ENCODE results near the gene BHLHE40. TPM values are rescaled to one million over a fixed set of nuclear protein-coding genes. Genes with fewer than 3 reads are reported as not detected.

Gene BHLHE40
- total RNA-seq, 1 donor from 2014 or later = 375 TPM

DNA sequence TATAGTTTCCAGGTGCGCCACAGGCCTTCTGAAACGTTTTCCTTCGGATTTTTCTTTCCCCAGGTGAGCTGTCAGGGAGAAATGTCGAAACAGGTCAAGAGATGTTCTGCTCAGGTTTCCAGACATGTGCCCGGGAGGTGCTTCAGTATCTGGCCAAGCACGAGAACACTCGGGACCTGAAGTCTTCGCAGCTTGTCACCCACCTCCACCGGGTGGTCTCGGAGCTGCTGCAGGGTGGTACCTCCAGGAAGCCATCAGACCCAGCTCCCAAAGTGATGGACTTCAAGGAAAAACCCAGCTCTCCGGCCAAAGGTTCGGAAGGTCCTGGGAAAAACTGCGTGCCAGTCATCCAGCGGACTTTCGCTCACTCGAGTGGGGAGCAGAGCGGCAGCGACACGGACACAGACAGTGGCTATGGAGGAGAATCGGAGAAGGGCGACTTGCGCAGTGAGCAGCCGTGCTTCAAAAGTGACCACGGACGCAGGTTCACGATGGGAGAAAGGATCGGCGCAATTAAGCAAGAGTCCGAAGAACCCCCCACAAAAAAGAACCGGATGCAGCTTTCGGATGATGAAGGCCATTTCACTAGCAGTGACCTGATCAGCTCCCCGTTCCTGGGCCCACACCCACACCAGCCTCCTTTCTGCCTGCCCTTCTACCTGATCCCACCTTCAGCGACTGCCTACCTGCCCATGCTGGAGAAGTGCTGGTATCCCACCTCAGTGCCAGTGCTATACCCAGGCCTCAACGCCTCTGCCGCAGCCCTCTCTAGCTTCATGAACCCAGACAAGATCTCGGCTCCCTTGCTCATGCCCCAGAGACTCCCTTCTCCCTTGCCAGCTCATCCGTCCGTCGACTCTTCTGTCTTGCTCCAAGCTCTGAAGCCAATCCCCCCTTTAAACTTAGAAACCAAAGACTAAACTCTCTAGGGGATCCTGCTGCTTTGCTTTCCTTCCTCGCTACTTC, 3.8 kb downstream of the BHLHE40 start:
- H3K27me3 Mint-ChIP-seq = no peaks in the 10 kb centered on the region
- peaks cover 66% of the 10 kb centered on the region for H3K36me3 Mint-ChIP-seq (ENCODE audit: low read depth)
- peak overlapping the region; percentile 92 for H3K27ac Mint-ChIP-seq
- H3K4me1 Mint-ChIP-seq = peaks cover 39% of the 10 kb centered on the region
- DNase-seq = peak; percentile 66
- H3K9me3 Mint-ChIP-seq = no peaks in the 10 kb centered on the region
- intact Hi-C loops (cut with micrococcal nuclease) = no loop called here
- peak overlapping the region; percentile 96 for H3K4me3 Mint-ChIP-seq

DNA sequence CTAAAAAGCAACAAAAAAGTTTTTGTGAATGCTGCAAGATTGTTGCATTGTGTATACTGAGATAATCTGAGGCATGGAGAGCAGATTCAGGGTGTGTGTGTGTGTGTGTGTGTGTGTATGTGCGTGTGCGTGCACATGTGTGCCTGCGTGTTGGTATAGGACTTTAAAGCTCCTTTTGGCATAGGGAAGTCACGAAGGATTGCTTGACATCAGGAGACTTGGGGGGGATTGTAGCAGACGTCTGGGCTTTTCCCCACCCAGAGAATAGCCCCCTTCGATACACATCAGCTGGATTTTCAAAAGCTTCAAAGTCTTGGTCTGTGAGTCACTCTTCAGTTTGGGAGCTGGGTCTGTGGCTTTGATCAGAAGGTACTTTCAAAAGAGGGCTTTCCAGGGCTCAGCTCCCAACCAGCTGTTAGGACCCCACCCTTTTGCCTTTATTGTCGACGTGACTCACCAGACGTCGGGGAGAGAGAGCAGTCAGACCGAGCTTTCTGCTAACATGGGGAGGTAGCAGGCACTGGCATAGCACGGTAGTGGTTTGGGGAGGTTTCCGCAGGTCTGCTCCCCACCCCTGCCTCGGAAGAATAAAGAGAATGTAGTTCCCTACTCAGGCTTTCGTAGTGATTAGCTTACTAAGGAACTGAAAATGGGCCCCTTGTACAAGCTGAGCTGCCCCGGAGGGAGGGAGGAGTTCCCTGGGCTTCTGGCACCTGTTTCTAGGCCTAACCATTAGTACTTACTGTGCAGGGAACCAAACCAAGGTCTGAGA, 4.7 kb downstream of the BHLHE40 start:
- Mint-ChIP-seq H3K4me3 (peak overlapping the region; percentile 96), H3K27me3 (no peaks in the 10 kb centered on the region), H3K9me3 (no peaks in the 10 kb centered on the region), H3K4me1 (peaks cover 42% of the 10 kb centered on the region), H3K27ac (peak overlapping the region; percentile 92), H3K36me3 (ENCODE audit: low read depth) (peaks cover 66% of the 10 kb centered on the region)
- intact Hi-C loops (cut with micrococcal nuclease) = loop anchor here (1.0 kb wide), 1 partner anchor 491 kb away; the partner anchor contains the start of gene ITPR1
- DNase-seq = peak; percentile 91

DNA sequence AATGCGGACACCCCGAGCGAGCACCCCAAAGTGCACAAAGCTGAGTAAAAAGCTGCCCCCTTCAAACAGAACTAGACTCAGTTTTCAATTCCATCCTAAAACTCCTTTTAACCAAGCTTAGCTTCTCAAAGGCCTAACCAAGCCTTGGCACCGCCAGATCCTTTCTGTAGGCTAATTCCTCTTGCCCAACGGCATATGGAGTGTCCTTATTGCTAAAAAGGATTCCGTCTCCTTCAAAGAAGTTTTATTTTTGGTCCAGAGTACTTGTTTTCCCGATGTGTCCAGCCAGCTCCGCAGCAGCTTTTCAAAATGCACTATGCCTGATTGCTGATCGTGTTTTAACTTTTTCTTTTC, 5.3 kb downstream of the BHLHE40 start:
- Mint-ChIP-seq H3K4me1 (peaks cover 47% of the 10 kb centered on the region), H3K27ac (peak overlapping the region; percentile 92), H3K9me3 (no peaks in the 10 kb centered on the region), H3K27me3 (no peaks in the 10 kb centered on the region), H3K4me3 (peak overlapping the region; percentile 96), H3K36me3 (ENCODE audit: low read depth) (peaks cover 63% of the 10 kb centered on the region)
- DNase-seq = no peak
- intact Hi-C loops (cut with micrococcal nuclease) = loop anchor here (1.0 kb wide), 1 partner anchor 491 kb away; the partner anchor contains the start of gene ITPR1

DNA sequence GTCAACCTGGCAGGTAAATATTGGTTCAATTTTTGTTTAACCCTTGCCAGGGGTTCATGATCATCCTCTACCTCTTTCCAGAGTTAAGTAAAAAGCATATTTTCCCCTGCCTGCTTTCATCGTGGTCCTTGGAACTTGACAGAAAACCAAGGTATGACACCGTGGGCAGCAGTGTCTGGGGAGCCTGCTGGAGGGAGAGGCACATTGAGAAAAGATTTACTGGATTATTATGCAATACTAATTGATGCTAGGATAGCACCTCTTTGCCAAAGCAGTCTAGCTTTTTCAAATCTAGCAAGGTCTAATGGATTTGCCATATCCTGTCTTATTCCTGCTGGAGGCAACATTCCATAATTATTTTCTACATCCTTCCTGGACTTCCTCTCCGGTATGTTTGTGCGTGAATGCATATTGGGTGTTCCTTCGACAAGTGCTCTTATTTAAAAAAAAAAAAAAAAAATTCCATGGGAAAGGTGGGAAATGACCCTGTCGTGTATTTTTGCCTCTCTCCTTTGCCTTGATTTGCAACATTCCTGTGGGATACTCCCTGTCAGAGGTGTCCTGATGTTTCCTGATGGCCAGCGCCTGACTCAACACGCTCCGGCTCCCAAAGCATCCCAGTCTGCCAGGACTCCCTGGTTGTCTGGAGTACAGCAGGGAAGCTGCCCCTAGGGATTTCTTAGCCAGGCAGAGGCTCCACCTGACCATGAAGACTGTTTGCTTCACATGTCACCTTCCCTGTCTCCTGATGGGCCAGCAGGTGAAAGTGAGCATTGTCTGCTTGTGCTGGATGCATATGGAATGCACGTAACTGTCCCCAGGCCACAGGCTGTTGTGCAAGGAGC, 6.3 kb downstream of the BHLHE40 start:
- Mint-ChIP-seq H3K27me3 (no peaks in the 10 kb centered on the region), H3K36me3 (ENCODE audit: low read depth) (peaks cover 54% of the 10 kb centered on the region), H3K4me3 (peak overlapping the region; percentile 84), H3K4me1 (peaks cover 53% of the 10 kb centered on the region), H3K27ac (peak overlapping the region; percentile 94), H3K9me3 (no peaks in the 10 kb centered on the region)
- intact Hi-C loops (cut with micrococcal nuclease) = loop anchor here (1.0 to 2.0 kb wide), 5 partner anchors 8 to 71 kb away; no protein-coding TSS in a partner anchor
- peak; percentile 72 for DNase-seq

DNA sequence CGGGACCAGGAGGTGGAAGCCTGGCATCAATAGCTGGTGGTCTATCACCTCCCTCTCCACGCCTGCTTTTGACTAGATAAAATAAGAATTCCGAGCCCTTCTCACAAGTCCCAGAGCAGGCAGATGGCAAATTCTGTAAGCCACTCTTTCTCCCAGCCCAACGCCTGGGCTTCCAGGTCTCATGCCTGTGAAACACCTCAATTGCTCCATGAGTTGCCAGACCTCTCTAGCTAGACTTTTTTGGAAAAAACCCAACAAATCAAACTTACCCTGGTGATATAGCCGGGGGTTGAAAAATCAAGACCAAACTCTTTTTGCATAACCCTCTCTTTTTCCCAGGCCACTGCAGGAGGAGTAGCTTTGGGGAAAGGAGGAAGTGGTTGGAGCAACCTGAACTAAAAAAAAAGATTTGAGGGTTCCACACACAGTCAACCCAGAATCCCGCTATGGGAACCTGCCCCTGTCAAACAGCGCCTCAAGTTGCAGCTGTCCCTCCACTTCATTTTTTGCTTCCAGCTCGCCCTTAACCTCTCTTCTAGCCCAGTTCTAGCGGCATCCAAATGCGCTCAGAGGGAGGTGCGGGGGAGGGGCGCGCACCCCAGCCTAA, 7.0 kb downstream of the BHLHE40 start:
- peak overlapping the region; percentile 94 for H3K27ac Mint-ChIP-seq
- no peak for DNase-seq
- intact Hi-C loops (cut with micrococcal nuclease) = loop anchor here (1.0 to 2.0 kb wide), 5 partner anchors 9 to 71 kb away; no protein-coding TSS in a partner anchor
- H3K4me3 Mint-ChIP-seq = peak overlapping the region; percentile 84
- H3K9me3 Mint-ChIP-seq = no peaks in the 10 kb centered on the region
- H3K4me1 Mint-ChIP-seq = peaks cover 54% of the 10 kb centered on the region
- H3K36me3 Mint-ChIP-seq (ENCODE audit: low read depth) = peaks cover 48% of the 10 kb centered on the region
- H3K27me3 Mint-ChIP-seq = no peaks in the 10 kb centered on the region

DNA sequence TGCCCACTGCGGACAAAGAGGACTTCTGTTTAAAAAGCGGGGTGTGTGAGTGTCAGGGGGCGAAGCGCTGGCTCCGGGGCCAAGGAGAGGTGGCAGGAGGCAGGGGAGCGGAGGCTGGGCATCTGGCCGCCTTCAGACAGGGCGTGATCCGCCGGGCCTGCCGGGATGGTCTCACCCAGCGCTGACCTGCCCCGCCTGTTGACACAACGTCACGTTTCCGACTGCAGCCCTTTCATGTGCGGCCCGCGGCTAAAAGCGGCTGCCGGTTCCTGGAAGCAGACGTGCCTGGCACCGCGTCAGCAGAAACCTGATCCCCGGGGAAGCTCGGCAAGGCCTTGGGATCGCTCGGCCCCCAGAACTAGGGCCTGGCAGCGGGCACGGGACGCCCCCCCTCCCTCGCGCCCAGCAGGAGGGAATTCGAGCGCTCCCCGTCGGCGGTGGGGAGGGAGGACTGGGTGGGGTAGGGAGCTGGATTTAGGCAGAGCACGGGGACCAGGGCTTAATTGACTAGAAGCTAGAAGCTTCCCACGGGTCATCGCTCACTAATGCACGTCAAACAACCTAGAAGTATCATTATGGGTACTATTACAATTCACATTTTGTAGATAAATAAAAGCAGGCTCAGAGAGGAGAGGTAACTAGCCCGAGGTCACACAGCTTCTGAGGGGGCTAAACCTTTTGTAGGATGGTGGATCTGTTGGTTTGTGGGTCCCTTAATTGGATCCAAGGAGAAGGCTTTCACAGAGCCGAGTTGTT, 7.7 kb downstream of the BHLHE40 start:
- H3K4me3 Mint-ChIP-seq = peak overlapping the region; percentile 84
- H3K27ac Mint-ChIP-seq = peak overlapping the region; percentile 94
- H3K27me3 Mint-ChIP-seq = no peaks in the 10 kb centered on the region
- no peaks in the 10 kb centered on the region for H3K9me3 Mint-ChIP-seq
- DNase-seq = peak; percentile 94
- H3K4me1 Mint-ChIP-seq = peaks cover 54% of the 10 kb centered on the region
- intact Hi-C loops (cut with micrococcal nuclease) = loop anchor here (1.0 to 2.0 kb wide), 5 partner anchors 10 to 70 kb away; no protein-coding TSS in a partner anchor
- H3K36me3 Mint-ChIP-seq (ENCODE audit: low read depth) = peaks cover 41% of the 10 kb centered on the region

DNA sequence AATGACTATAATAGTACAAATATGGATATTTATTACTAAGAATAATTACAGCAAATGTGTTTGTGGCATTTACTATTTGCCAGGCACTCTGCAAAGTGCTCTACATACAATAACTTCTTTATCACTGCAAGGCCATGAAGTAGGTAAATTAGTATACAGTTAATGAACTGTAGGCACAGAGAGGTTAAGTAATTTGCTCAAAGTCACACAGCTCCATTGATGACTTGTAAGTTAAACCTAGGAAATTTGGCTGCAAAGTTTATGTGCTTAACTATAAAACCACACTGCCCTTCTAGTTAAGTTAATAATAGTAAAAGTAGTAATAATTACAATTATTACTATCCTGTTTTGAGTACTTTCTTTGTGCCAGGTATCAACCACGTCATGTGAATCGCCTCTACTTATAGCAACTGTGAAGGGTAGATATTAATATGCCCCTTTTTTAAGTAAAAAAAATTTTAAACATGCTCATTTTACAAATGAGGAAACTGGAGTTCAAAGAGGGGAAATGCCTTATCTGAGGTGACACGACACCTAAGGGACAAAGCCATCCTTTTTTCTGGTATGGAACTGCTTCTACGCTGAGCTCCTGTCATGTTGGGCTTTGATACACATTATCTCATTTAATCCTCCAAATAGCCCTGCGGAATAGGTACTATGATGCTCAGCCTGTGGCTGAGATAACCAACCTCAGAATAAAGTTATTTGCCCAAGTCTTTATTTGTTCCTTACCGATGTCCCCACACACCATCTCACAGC, 8.5 kb downstream of the BHLHE40 start:
- Mint-ChIP-seq H3K9me3 (no peaks in the 10 kb centered on the region), H3K27me3 (no peaks in the 10 kb centered on the region), H3K4me3 (peak overlapping the region; percentile 84), H3K4me1 (peaks cover 54% of the 10 kb centered on the region), H3K27ac (peak overlapping the region; percentile 29), H3K36me3 (ENCODE audit: low read depth) (peaks cover 34% of the 10 kb centered on the region)
- intact Hi-C loops (cut with micrococcal nuclease) = loop anchor here (2.0 kb wide), 1 partner anchor 69 kb away; no protein-coding TSS in a partner anchor
- DNase-seq = no peak

DNA sequence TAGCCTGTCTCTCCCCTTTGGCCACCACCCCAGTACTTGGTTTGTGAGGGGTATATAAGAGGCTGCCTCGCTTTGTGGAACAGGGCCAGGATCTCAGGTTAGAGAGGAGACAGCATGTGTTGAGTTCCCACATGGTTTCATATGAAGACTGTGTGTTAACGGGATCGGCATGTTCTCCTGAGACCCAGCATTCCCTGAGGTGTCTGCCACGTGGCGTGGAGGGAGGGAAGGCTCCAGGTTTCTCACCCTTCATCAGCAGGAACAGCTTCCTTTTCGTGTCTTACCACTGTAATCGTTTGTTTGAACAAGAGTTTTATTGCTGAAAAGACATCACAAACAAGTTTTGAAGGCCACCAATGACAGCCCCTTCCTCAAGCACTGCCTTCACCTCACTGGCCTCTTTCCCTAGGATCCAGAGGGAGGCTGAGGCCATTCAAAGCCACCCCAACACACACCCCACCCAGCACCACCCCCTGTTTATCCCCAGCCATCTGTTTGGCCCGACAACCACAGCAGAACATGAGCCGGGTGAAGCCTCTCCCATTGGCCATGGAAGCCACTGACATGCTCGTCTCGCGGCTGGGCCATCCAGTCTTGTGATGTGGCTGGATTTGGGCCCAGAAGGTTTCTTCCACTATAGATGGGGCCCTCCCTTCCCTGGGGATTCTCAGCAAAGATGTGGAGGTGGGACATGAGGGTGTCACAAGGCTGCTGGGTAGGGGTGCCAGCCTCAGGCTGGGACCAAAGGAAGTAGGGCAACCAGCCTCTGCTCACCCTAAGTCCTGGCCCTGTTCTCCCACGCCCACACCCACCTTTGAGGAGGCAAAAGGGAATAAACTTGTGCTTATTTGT, 10.0 kb downstream of the BHLHE40 start:
- H3K4me3 Mint-ChIP-seq = no peak overlapping the region
- H3K36me3 Mint-ChIP-seq (ENCODE audit: low read depth) = peaks cover 19% of the 10 kb centered on the region
- peak overlapping the region; percentile 46 for H3K27ac Mint-ChIP-seq
- peaks cover 49% of the 10 kb centered on the region for H3K4me1 Mint-ChIP-seq
- intact Hi-C loops (cut with micrococcal nuclease) = no loop called here
- no peaks in the 10 kb centered on the region for H3K9me3 Mint-ChIP-seq
- peak; percentile 58 for DNase-seq
- no peaks in the 10 kb centered on the region for H3K27me3 Mint-ChIP-seq

DNA sequence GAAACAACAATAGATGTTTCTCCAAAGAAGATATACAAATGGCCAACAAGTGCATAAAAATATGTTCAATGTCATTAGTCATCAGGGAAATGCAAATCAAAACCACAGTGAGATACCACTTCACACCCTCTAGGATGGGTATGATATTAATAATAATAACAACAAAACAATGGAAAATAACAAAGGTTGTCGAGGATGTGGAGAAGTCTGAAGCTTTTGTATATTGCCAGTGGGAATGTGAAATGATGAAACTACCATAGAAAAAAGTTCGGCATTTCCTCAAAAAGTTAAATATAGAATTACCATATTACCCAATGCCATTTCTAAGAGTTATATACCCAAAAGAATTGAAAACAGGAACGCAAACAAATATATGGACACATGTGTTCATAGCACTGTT, 10.8 kb downstream of the BHLHE40 start:
- Mint-ChIP-seq H3K4me3 (no peak overlapping the region), H3K9me3 (no peaks in the 10 kb centered on the region), H3K4me1 (peaks cover 52% of the 10 kb centered on the region), H3K27me3 (no peaks in the 10 kb centered on the region), H3K36me3 (ENCODE audit: low read depth) (peaks cover 13% of the 10 kb centered on the region), H3K27ac (no peak overlapping the region)
- intact Hi-C loops (cut with micrococcal nuclease) = no loop called here
- DNase-seq = no peak

DNA sequence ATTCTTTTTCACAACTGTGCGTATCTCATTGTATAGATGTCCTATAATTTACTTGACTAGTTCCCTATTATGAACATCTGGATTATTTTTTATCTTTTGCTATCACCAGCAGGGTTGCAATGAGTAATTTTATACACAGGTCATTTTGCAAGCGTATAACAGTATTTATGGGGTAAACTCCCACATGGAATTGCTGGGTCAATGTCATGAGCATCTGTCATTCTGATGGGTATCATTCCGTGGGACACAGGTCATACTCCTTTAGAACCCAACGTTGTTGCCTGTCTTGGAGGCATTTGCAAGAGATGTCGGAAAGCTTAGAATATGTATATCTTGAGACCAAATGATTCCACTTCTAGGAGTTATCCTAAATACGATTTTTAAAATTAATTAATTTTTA, 12.9 kb downstream of the BHLHE40 start:
- Mint-ChIP-seq H3K27ac (no peak overlapping the region), H3K4me1 (peaks cover 39% of the 10 kb centered on the region), H3K4me3 (no peak overlapping the region), H3K9me3 (no peaks in the 10 kb centered on the region), H3K36me3 (ENCODE audit: low read depth) (no peaks in the 10 kb centered on the region), H3K27me3 (no peaks in the 10 kb centered on the region)
- DNase-seq = peak; percentile 48
- intact Hi-C loops (cut with micrococcal nuclease) = no loop called here

Measured in activated CD4-positive, alpha-beta T cell treated with anti-CD3 and anti-CD28 coated beads, Interleukin-2, amount 10 ng/mL, durations not matched to agents 24 days and 14 days (primary cell).